KG1 (cell line): ENCODE measurements around the gene NRXN2.
A peak's percentile ranks its signal among the peaks of the same experiment; 100 is the strongest.

ENCODE experiments used
- DNase-seq: peaks from one replicate; lab custom pipeline; 2025; lab: John Stamatoyannopoulos, UW

The NRXN2 gene

GRCh38 chr11:64743591-64744543 lies 20.9 kb upstream of the NRXN2 start, which contains the start of gene RASGRP2:
RASGRP2 (minus strand) TSS chr11:64744142; CDS start chr11:64742866, 1,276 bp downstream.
- peak; percentile 94 for DNase-seq

GRCh38 chr11:64742889-64743590 lies 20.0 kb upstream of the NRXN2 start:
- peak; percentile 93 for DNase-seq

- DNase-seq: no peak
These were observed 19.3 kb upstream of the NRXN2 start for GRCh38 chr11:64742087-64742888.

GRCh38 chr11:64741375-64742086 lies 18.5 kb upstream of the NRXN2 start:
- DNase-seq: no peak

GRCh38 chr11:64739871-64740270 lies 16.9 kb upstream of the NRXN2 start:
- DNase-seq: no peak

- DNase-seq: no peak
These were observed 13.7 kb upstream of the NRXN2 start for GRCh38 chr11:64736654-64737053.

GRCh38 chr11:64735725-64736259 lies 12.8 kb upstream of the NRXN2 start:
- DNase-seq: no peak

GRCh38 chr11:64734811-64735724 lies 12.1 kb upstream of the NRXN2 start:
- no peak for DNase-seq

GRCh38 chr11:64731601-64732000 lies 8.6 kb upstream of the NRXN2 start:
- no peak for DNase-seq

- DNase-seq: no peak
These were observed 6.9 kb upstream of the NRXN2 start for GRCh38 chr11:64729851-64730382.

- DNase-seq: no peak
These were observed 5.9 kb upstream of the NRXN2 start for GRCh38 chr11:64728757-64729365.

- DNase-seq: no peak
These were observed 4.0 kb upstream of the NRXN2 start for GRCh38 chr11:64726867-64727530.

GRCh38 chr11:64726211-64726641 lies 3.2 kb upstream of the NRXN2 start:
- DNase-seq: no peak

- no peak for DNase-seq
These were observed 2.0 kb upstream of the NRXN2 start for GRCh38 chr11:64724863-64725532.

- no peak for DNase-seq
These were observed 1.2 kb upstream of the NRXN2 start for GRCh38 chr11:64723907-64724862.

GRCh38 chr11:64722141-64723065 lies 594 bp downstream of the NRXN2 start:
- DNase-seq: no peak
